ENCODE data around the gene TSPOAP1.

DNA sequence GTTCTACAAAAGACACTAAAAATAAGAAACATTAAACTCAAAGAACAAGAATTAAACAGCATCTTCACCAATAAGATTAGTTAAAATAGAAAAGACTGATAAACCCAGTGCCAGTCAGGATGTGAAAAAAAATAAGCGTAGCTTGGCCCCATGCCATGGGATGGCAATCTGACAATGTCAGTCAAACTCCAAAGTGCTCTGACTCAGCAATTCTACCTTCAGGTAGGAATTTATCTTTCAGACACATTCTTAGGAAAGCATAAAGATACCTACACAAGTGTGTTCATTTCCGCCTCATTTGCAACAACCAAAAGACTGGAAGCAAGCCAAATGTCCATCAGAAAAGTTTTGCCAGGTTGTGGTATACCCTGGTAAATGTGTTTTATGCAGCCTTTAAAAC, 38.7 kb downstream of the TSPOAP1 start:
- no peak for TF ChIP-seq POLR2A (IDR thresholded peaks at IDR 0.05)
- TF ChIP-seq, protein P1, sequence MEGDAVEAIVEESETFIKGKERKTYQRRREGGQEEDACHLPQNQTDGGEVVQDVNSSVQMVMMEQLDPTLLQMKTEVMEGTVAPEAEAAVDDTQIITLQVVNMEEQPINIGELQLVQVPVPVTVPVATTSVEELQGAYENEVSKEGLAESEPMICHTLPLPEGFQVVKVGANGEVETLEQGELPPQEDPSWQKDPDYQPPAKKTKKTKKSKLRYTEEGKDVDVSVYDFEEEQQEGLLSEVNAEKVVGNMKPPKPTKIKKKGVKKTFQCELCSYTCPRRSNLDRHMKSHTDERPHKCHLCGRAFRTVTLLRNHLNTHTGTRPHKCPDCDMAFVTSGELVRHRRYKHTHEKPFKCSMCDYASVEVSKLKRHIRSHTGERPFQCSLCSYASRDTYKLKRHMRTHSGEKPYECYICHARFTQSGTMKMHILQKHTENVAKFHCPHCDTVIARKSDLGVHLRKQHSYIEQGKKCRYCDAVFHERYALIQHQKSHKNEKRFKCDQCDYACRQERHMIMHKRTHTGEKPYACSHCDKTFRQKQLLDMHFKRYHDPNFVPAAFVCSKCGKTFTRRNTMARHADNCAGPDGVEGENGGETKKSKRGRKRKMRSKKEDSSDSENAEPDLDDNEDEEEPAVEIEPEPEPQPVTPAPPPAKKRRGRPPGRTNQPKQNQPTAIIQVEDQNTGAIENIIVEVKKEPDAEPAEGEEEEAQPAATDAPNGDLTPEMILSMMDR (IDR thresholded peaks at IDR 0.05), result no peak

Data from tibial nerve (tissue), 3 donors.